ENCODE measurements around the gene RFTN2. TPM values are rescaled to one million over a fixed set of nuclear protein-coding genes. Genes with fewer than 3 reads are reported as not detected.

RFTN2 gene
- total RNA-seq, 1 experiment from 2014 or later: 5.8 TPM

- no peaks in the 10 kb centered on the region for H3K9me3 ChIP-seq (ENCODE audit: low read depth, low read length, poor library complexity, severe bottlenecking)
- ChIA-PET CTCF (no interaction called here), POLR2A (ENCODE audit: low non-redundant PET) (no interaction called here)
- no peak overlapping the region for H3K27ac ChIP-seq (ENCODE audit: low read depth, low read length, poor library complexity, severe bottlenecking)
- BruUV-seq (replicated peaks): no TSS peak
- H3K36me3 ChIP-seq (ENCODE audit: insufficient read depth, low read length, poor library complexity, severe bottlenecking): no peaks in the 10 kb centered on the region
- intact Hi-C loops (cut with micrococcal nuclease; ENCODE audit: unreplicated experiment): no loop called here
- no peak for DNase-seq (ENCODE audit: low spot score)
- no peaks in the 10 kb centered on the region for H3K4me1 ChIP-seq (ENCODE audit: insufficient read depth, low read length, poor library complexity, severe bottlenecking)
- TF ChIP-seq EZH2 (IDR thresholded peaks at IDR 0.05; ENCODE audit: borderline replicate concordance, low read depth, low read length, poor library complexity, severe bottlenecking): no peak
- no peak for TF ChIP-seq CTCF (conservative IDR thresholded peaks at IDR 0.05; ENCODE audit: low read depth, low read length)
- no peaks in the 10 kb centered on the region for H3K27me3 ChIP-seq (replicated peaks; ENCODE audit: insufficient read depth, low read depth, low read length, poor library complexity)
- H3K4me3 ChIP-seq (ENCODE audit: low read depth, low read length, poor library complexity, severe bottlenecking): no peak overlapping the region
These were observed 71.1 kb downstream of the RFTN2 start for GRCh38 chr2:197604117-197604860.

GRCh38 chr2:197601726-197602125, 73.7 kb downstream of the RFTN2 start:
- H3K9me3 ChIP-seq (ENCODE audit: low read depth, low read length, poor library complexity, severe bottlenecking): no peaks in the 10 kb centered on the region
- no peaks in the 10 kb centered on the region for H3K27me3 ChIP-seq (replicated peaks; ENCODE audit: insufficient read depth, low read depth, low read length, poor library complexity)
- TF ChIP-seq CTCF (conservative IDR thresholded peaks at IDR 0.05; ENCODE audit: low read depth, low read length) (no peak), EZH2 (IDR thresholded peaks at IDR 0.05; ENCODE audit: borderline replicate concordance, low read depth, low read length, poor library complexity, severe bottlenecking) (no peak)
- no TSS peak for BruUV-seq (replicated peaks)
- ChIA-PET CTCF (no interaction called here), POLR2A (ENCODE audit: low non-redundant PET) (no interaction called here)
- no peak for DNase-seq (ENCODE audit: low spot score)
- no peaks in the 10 kb centered on the region for H3K36me3 ChIP-seq (ENCODE audit: insufficient read depth, low read length, poor library complexity, severe bottlenecking)
- H3K4me1 ChIP-seq (ENCODE audit: insufficient read depth, low read length, poor library complexity, severe bottlenecking): peaks cover 6% of the 10 kb centered on the region
- H3K4me3 ChIP-seq (ENCODE audit: low read depth, low read length, poor library complexity, severe bottlenecking): no peak overlapping the region
- H3K27ac ChIP-seq (ENCODE audit: low read depth, low read length, poor library complexity, severe bottlenecking): no peak overlapping the region
- intact Hi-C loops (cut with micrococcal nuclease; ENCODE audit: unreplicated experiment): no loop called here

GRCh38 chr2:197600306-197600705, 75.1 kb downstream of the RFTN2 start:
- no peaks in the 10 kb centered on the region for H3K27me3 ChIP-seq (replicated peaks; ENCODE audit: insufficient read depth, low read depth, low read length, poor library complexity)
- H3K9me3 ChIP-seq (ENCODE audit: low read depth, low read length, poor library complexity, severe bottlenecking): no peaks in the 10 kb centered on the region
- POLR2A ChIA-PET (ENCODE audit: low non-redundant PET): no interaction called here

More at GRCh38 chr2:197600306-197600705, 75.1 kb downstream of the RFTN2 start:
- H3K27ac ChIP-seq (ENCODE audit: low read depth, low read length, poor library complexity, severe bottlenecking): no peak overlapping the region
- peaks cover 11% of the 10 kb centered on the region for H3K4me1 ChIP-seq (ENCODE audit: insufficient read depth, low read length, poor library complexity, severe bottlenecking)
- CTCF ChIA-PET: no interaction called here
- no TSS peak for BruUV-seq (replicated peaks)
- no peak overlapping the region for H3K4me3 ChIP-seq (ENCODE audit: low read depth, low read length, poor library complexity, severe bottlenecking)
- TF ChIP-seq CTCF (conservative IDR thresholded peaks at IDR 0.05; ENCODE audit: low read depth, low read length): no peak
- DNase-seq (ENCODE audit: low spot score): no peak
- no peaks in the 10 kb centered on the region for H3K36me3 ChIP-seq (ENCODE audit: insufficient read depth, low read length, poor library complexity, severe bottlenecking)
- intact Hi-C loops (cut with micrococcal nuclease; ENCODE audit: unreplicated experiment): no loop called here
